GM23338 (cell line): Measurements from ENCODE around the gene RFX2. TPM values are rescaled to one million over a fixed set of nuclear protein-coding genes. Genes with fewer than 3 reads are reported as not detected.

Experiments
- ATAC-seq: fragments of 200-7000 bp; cut with Tn5 transposase; 3 replicates; pipeline ENCODE4 v1.9.1; 2020
- DNase-seq: peaks from one replicate; pipeline ENCODE4 v3.0.0-alpha.2; 2015; ENCODE audit warnings: low spot score
- H2AFZ ChIP-seq: fragments of 200-600 bp; sonication (generic); 2 replicates; pipeline ENCODE4 v1.8.0; 2016; ENCODE audit warnings: antibody characterized with exemption, mild to moderate bottlenecking, moderate library complexity
- H3F3A ChIP-seq: fragments of 200-600 bp; sonication (generic); replicated peaks from 2 replicates; pipeline ENCODE4 v1.8.0; 2017; ENCODE audit warnings: antibody characterized with exemption, mixed run types, low read depth
- H3K27ac ChIP-seq: fragments of 200-600 bp; sonication (generic); 2 replicates; pipeline ENCODE4 v1.6.1; 2016; ENCODE audit warnings: low read depth
- H3K27me3 ChIP-seq: fragments of 200-600 bp; sonication (generic); 2 replicates; pipeline ENCODE4 v1.8.0; 2016; ENCODE audit warnings: mild to moderate bottlenecking, mixed run types, moderate library complexity; ENCODE audit not compliant: insufficient read depth
- H3K36me3 ChIP-seq: fragments of 200-600 bp; sonication (generic); 2 replicates; pipeline ENCODE4 v1.8.0; 2016; ENCODE audit warnings: mild to moderate bottlenecking; ENCODE audit not compliant: insufficient read depth
- H3K4me1 ChIP-seq: fragments of 200-600 bp; sonication (generic); 2 replicates; pipeline ENCODE4 v1.8.0; 2016; ENCODE audit warnings: mild to moderate bottlenecking, moderate library complexity; ENCODE audit not compliant: insufficient read depth
- H3K4me2 ChIP-seq: fragments of 200-600 bp; sonication (generic); 2 replicates; pipeline ENCODE4 v1.7.1; 2017; ENCODE audit warnings: mixed run types
- H3K4me3 ChIP-seq: fragments of 200-600 bp; sonication (generic); 2 replicates; pipeline ENCODE4 v1.6.1; 2016; ENCODE audit warnings: mixed run types
- H3K79me2 ChIP-seq: fragments of 200-600 bp; sonication (generic); replicated peaks from 2 replicates; pipeline ENCODE4 v1.8.0; 2017; ENCODE audit warnings: mild to moderate bottlenecking; ENCODE audit not compliant: insufficient read depth
- H3K9me2 ChIP-seq: fragments of 200-600 bp; sonication (generic); 2 replicates; pipeline ENCODE4 v1.8.0; 2017; ENCODE audit not compliant: insufficient read depth
- H4K20me1 ChIP-seq: fragments of 200-600 bp; sonication (generic); replicated peaks from 2 replicates; pipeline ENCODE4 v1.8.0; 2017; ENCODE audit warnings: mild to moderate bottlenecking; ENCODE audit not compliant: insufficient read depth
- H3K27ac Mint-ChIP-seq: 2 replicates; pipeline ENCODE4 v1.8.0; 2020; ENCODE audit warnings: inconsistent platforms, mild to moderate bottlenecking, moderate library complexity, mixed read lengths
- H3K27me3 Mint-ChIP-seq: 3 replicates; pipeline ENCODE4 v1.8.0; 2022; ENCODE audit warnings: low read depth, mild to moderate bottlenecking, moderate library complexity, mixed read lengths, inconsistent platforms; ENCODE audit not compliant: insufficient read depth, poor library complexity
- H3K36me3 Mint-ChIP-seq: 3 replicates; pipeline ENCODE4 v1.8.0; 2021; ENCODE audit warnings: low read depth, mild to moderate bottlenecking, inconsistent platforms, moderate library complexity, mixed read lengths
- H3K4me1 Mint-ChIP-seq: 3 replicates; pipeline ENCODE4 v1.8.0; 2020; ENCODE audit warnings: mild to moderate bottlenecking, inconsistent platforms, mixed read lengths
- H3K4me3 Mint-ChIP-seq: 3 replicates; pipeline ENCODE4 v1.8.0; 2021; ENCODE audit warnings: moderate library complexity, mild to moderate bottlenecking, inconsistent platforms, mixed read lengths
- H3K9me3 Mint-ChIP-seq: 3 replicates; pipeline ENCODE4 v1.8.0; 2020; ENCODE audit warnings: moderate library complexity, mild to moderate bottlenecking, inconsistent platforms, mixed read lengths
- CREB1 ChIP-seq: fragments of 250-450 bp; sonication (Bioruptor Pico); IDR thresholded peaks from 2 replicates; pipeline ENCODE4 v1.5.0; 2020; ENCODE audit warnings: low read depth, mild to moderate bottlenecking, moderate library complexity
- CTCF ChIP-seq, 2 experiments: fragments of 200-600 bp in 1 of 2; sonication (generic) in 1 of 2; conservative IDR thresholded peaks; 2 replicates each; pipeline versions ENCODE4 v1.5.1 to v1.6.1; 2016 to 2017; ENCODE audit warnings: antibody characterized with exemption in 2 of 2, low read depth in 2 of 2, mild to moderate bottlenecking in 2 of 2, moderate library complexity in 1 of 2
- EZH2 ChIP-seq: fragments of 200-600 bp; sonication (generic); IDR thresholded peaks from one replicate; pipeline ENCODE4 v1.8.0; 2017; ENCODE audit warnings: antibody characterized with exemption, mild to moderate bottlenecking, low read depth; ENCODE audit not compliant: unreplicated experiment
- EZH2phosphoT487 ChIP-seq: fragments of 200-600 bp; sonication (generic); IDR thresholded peaks from one replicate; pipeline ENCODE4 v1.8.1; 2018; ENCODE audit warnings: antibody characterized with exemption; ENCODE audit not compliant: unreplicated experiment
- JUNB ChIP-seq: IDR thresholded peaks from one replicate; pipeline ENCODE4 v1.6.1; 2016; ENCODE audit warnings: antibody characterized with exemption; ENCODE audit not compliant: unreplicated experiment
- NANOG ChIP-seq: IDR thresholded peaks from 2 replicates; pipeline ENCODE4 v1.6.1; 2016; ENCODE audit warnings: antibody characterized with exemption, borderline replicate concordance
- POLR2AphosphoS5 ChIP-seq: IDR thresholded peaks from 2 replicates; pipeline ENCODE4 v1.6.1; 2016; ENCODE audit warnings: antibody characterized with exemption, low read depth
- STAT1 ChIP-seq: IDR thresholded peaks from one replicate; pipeline ENCODE4 v1.6.1; 2016; ENCODE audit warnings: antibody characterized with exemption; ENCODE audit not compliant: unreplicated experiment
- ZNF114 ChIP-seq: fragments of 250-450 bp; sonication (Bioruptor Pico); IDR thresholded peaks from 2 replicates; pipeline ENCODE4 v1.5.0; 2020; ENCODE audit warnings: mild to moderate bottlenecking, moderate library complexity
- ZNF462 ChIP-seq: fragments of 250-450 bp; sonication (Bioruptor Pico); IDR thresholded peaks from 2 replicates; pipeline ENCODE4 v1.5.0; 2020; ENCODE audit warnings: mild to moderate bottlenecking, moderate library complexity
- polyA plus RNA-seq: library from polyadenylated mRNA; unstranded; fragments of >200 nt; fragmentation: Nextera tagmentation; extraction: Ambion mirVana; gene quantifications from 2 replicates; pipeline ENCODE4 v1.2.1, GENCODE V29; 2016
- total RNA-seq: library from RNA; depleted of rRNA; stranded (reverse); fragments of >200 nt; shearing (Covaris generic); gene quantifications from 2 replicates; pipeline ENCODE4 v1.2.3, GENCODE V29; 2014
- TF ChIP-seq, protein P1 (sequence below): IDR thresholded peaks from one replicate; pipeline ENCODE4 v1.6.1; 2018; ENCODE audit warnings: antibody characterized with exemption; ENCODE audit not compliant: unreplicated experiment
- TF ChIP-seq, protein P2 (sequence below): IDR thresholded peaks from 2 replicates; pipeline ENCODE4 v1.6.1; 2016; ENCODE audit warnings: antibody characterized with exemption

RFX2 gene
- total and polyA plus RNA-seq, 2 experiments from 2014 or later, result 4.6 to 13.0 TPM

- Histone ChIP-seq H3K27me3 (no peaks in the 10 kb centered on the region), H3K4me3 (no peak overlapping the region), H3F3A (0 out of 2 replicates have a peak, but pooled peaks cover 4% of the 10 kb centered on the region), H3K36me3 (no peaks in the 10 kb centered on the region), H3K27ac (no peak overlapping the region), H4K20me1 (no peaks in the 10 kb centered on the region), H3K4me2 (no peak overlapping the region), H3K79me2 (no peaks in the 10 kb centered on the region), H2AFZ (no peak overlapping the region), H3K4me1 (no peaks in the 10 kb centered on the region), H3K9me2 (no peaks in the 10 kb centered on the region)
- DNase-seq, result no peak
- Mint-ChIP-seq H3K4me1 (no peaks in the 10 kb centered on the region), H3K27ac (no peak overlapping the region), H3K27me3 (peaks cover 4% of the 10 kb centered on the region), H3K4me3 (no peak overlapping the region), H3K9me3 (peaks cover 27% of the 10 kb centered on the region), H3K36me3 (peaks cover 4% of the 10 kb centered on the region)
- TF ChIP-seq EZH2phosphoT487 (no peak), CREB1 (CRISPR knock-in tag) (no peak), ZNF462 (CRISPR knock-in tag) (no peak), EZH2 (no peak), STAT1 (no peak), POLR2AphosphoS5 (no peak), ZNF114 (no peak), JUNB (no peak), CTCF (conservative IDR thresholded peaks at IDR 0.05; ENCODE audit: low read depth in 2 of 2) (no peak), NANOG (no peak)
- TF ChIP-seq, protein P1, sequence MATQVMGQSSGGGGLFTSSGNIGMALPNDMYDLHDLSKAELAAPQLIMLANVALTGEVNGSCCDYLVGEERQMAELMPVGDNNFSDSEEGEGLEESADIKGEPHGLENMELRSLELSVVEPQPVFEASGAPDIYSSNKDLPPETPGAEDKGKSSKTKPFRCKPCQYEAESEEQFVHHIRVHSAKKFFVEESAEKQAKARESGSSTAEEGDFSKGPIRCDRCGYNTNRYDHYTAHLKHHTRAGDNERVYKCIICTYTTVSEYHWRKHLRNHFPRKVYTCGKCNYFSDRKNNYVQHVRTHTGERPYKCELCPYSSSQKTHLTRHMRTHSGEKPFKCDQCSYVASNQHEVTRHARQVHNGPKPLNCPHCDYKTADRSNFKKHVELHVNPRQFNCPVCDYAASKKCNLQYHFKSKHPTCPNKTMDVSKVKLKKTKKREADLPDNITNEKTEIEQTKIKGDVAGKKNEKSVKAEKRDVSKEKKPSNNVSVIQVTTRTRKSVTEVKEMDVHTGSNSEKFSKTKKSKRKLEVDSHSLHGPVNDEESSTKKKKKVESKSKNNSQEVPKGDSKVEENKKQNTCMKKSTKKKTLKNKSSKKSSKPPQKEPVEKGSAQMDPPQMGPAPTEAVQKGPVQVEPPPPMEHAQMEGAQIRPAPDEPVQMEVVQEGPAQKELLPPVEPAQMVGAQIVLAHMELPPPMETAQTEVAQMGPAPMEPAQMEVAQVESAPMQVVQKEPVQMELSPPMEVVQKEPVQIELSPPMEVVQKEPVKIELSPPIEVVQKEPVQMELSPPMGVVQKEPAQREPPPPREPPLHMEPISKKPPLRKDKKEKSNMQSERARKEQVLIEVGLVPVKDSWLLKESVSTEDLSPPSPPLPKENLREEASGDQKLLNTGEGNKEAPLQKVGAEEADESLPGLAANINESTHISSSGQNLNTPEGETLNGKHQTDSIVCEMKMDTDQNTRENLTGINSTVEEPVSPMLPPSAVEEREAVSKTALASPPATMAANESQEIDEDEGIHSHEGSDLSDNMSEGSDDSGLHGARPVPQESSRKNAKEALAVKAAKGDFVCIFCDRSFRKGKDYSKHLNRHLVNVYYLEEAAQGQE, result no peak
- TF ChIP-seq, protein P2, sequence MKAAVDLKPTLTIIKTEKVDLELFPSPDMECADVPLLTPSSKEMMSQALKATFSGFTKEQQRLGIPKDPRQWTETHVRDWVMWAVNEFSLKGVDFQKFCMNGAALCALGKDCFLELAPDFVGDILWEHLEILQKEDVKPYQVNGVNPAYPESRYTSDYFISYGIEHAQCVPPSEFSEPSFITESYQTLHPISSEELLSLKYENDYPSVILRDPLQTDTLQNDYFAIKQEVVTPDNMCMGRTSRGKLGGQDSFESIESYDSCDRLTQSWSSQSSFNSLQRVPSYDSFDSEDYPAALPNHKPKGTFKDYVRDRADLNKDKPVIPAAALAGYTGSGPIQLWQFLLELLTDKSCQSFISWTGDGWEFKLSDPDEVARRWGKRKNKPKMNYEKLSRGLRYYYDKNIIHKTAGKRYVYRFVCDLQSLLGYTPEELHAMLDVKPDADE, result no peak
- ATAC-seq, result no peak
These were observed 5.7 kb upstream of the RFX2 start for GRCh38 chr19:6115992-6116391.
